Liver (tissue), 3 donors: Measurements from ENCODE around the gene UNC5B.

Experiments
- ATF3 ChIP-seq: IDR thresholded peaks from 2 replicates; pipeline ENCODE4 v1.6.1; 2016; ENCODE audit warnings: antibody characterized with exemption
- CTCF ChIP-seq: fragments of 150-350 bp; IDR thresholded peaks from 2 replicates; pipeline ENCODE4 v1.5.1; 2017; ENCODE audit warnings: improper control_type of control experiment, low read depth, low read length; ENCODE audit not compliant: missing input control
- GABPA ChIP-seq, 2 donors: IDR thresholded peaks in 1 of 2; conservative IDR thresholded peaks in 1 of 2; 2 replicates each; pipeline ENCODE4 v1.6.1; 2016; ENCODE audit warnings: antibody characterized with exemption in 2 of 2, mild to moderate bottlenecking in 1 of 2, moderate library complexity in 1 of 2
- RAD21 ChIP-seq, 2 donors: IDR thresholded peaks; 2 replicates each; pipeline ENCODE4 v1.6.1; 2016; ENCODE audit warnings: antibody characterized with exemption in 2 of 2, mild to moderate bottlenecking in 2 of 2
- REST ChIP-seq: IDR thresholded peaks from 2 replicates; pipeline ENCODE4 v1.6.1; 2016; ENCODE audit warnings: antibody characterized with exemption, mild to moderate bottlenecking
- SP1 ChIP-seq: IDR thresholded peaks from 2 replicates; pipeline ENCODE4 v1.6.1; 2018; ENCODE audit warnings: antibody characterized with exemption, mild to moderate bottlenecking
- ZBTB33 ChIP-seq: IDR thresholded peaks from 2 replicates; pipeline ENCODE4 v1.6.1; 2016; ENCODE audit warnings: antibody characterized with exemption
- donor health status: healthy.
- donor health status: healthy.

- TF ChIP-seq CTCF (no peak), REST (no peak), GABPA (IDR thresholded peaks at IDR 0.05 in 1 of 2, conservative IDR thresholded peaks at IDR 0.05 in 1 of 2) (no peak), ZBTB33 (no peak), RAD21 (IDR thresholded peaks at IDR 0.05) (no peak), SP1 (no peak), ATF3 (no peak)
These were observed 59.8 kb downstream of the UNC5B start for GRCh38 chr10:71272056-71272771.
